OCI-LY3 (cell line): ENCODE data around the gene PRDM5.

Experiments
- H2AFZ ChIP-seq: fragments of 200-600, 300-600 bp; shearing (Covaris generic); 2 replicates; pipeline ENCODE4 v1.6.0; 2014; ENCODE audit warnings: antibody characterized with exemption, low read depth, low read length
- H3K27ac ChIP-seq: fragments of 200-600, 300-600 bp; sonication (generic); 2 replicates; pipeline ENCODE4 v1.5.1; 2014; ENCODE audit warnings: mild to moderate bottlenecking, low read length, moderate library complexity, mixed read lengths
- H3K27me3 ChIP-seq: fragments of 200-600, 300-600 bp; sonication (generic); 2 replicates; pipeline ENCODE4 v1.6.1; 2014; ENCODE audit warnings: low read depth, low read length, mixed read lengths
- H3K36me3 ChIP-seq: fragments of 200-600, 300-600 bp; sonication (generic); replicated peaks from 2 replicates; pipeline ENCODE3; 2014; ENCODE audit warnings: low read depth, low read length, mixed read lengths
- H3K4me1 ChIP-seq: fragments of 300-600, 200-600 bp; sonication (generic); 2 replicates; pipeline ENCODE4 v1.6.1; 2014; ENCODE audit warnings: low read length, mixed read lengths
- H3K4me2 ChIP-seq: fragments of 200-600, 300-600 bp; sonication (generic); 2 replicates; pipeline ENCODE4 v1.6.1; 2014; ENCODE audit warnings: low read length, mixed read lengths
- H3K4me3 ChIP-seq: fragments of 300-600, 200-600 bp; sonication (generic); 2 replicates; pipeline ENCODE4 v1.5.1; 2014; ENCODE audit warnings: antibody characterized with exemption, mild to moderate bottlenecking, low read length, moderate library complexity
- H3K79me2 ChIP-seq: fragments of 300-600, 200-600 bp; shearing (Covaris generic); 2 replicates; pipeline ENCODE4 v1.6.1; 2014; ENCODE audit warnings: mild to moderate bottlenecking, low read length, mixed read lengths
- H3K9ac ChIP-seq: fragments of 300-600, 200-600 bp; shearing (Covaris generic); 2 replicates; pipeline ENCODE4 v1.6.0; 2014; ENCODE audit warnings: mild to moderate bottlenecking, low read length, moderate library complexity
- H3K9me3 ChIP-seq: fragments of 200-600, 300-600 bp; shearing (Covaris generic); 2 replicates; pipeline ENCODE4 v1.6.1; 2014; ENCODE audit warnings: low read length, mixed read lengths; ENCODE audit not compliant: insufficient read depth
- H4K20me1 ChIP-seq: fragments of 200-600, 300-600 bp; sonication (generic); 2 replicates; pipeline ENCODE4 v1.6.1; 2016; ENCODE audit warnings: low read length, mixed read lengths; ENCODE audit not compliant: insufficient read depth
- CTCF ChIP-seq: fragments of 200-600, 300-600 bp; sonication (generic); IDR thresholded peaks from 2 replicates; pipeline ENCODE4 v1.5.1; 2014; ENCODE audit warnings: antibody characterized with exemption, low read length, low read depth
- EZH2phosphoT487 ChIP-seq: fragments of 200-600 bp; shearing (Covaris generic); IDR thresholded peaks from 2 replicates; pipeline ENCODE4 v1.6.1; 2018; ENCODE audit warnings: antibody characterized with exemption, mixed run types, low read depth

The PRDM5 gene

GRCh38 chr4:120926358-120927025 lies 4.0 kb upstream of the PRDM5 start:
- Histone ChIP-seq H3K36me3 (no peaks in the 10 kb centered on the region), H4K20me1 (no peaks in the 10 kb centered on the region), H3K4me3 (no peak overlapping the region), H3K4me1 (no peaks in the 10 kb centered on the region), H3K79me2 (no peaks in the 10 kb centered on the region), H3K27ac (no peak overlapping the region), H3K27me3 (no peaks in the 10 kb centered on the region), H3K9me3 (no peaks in the 10 kb centered on the region), H3K4me2 (no peak overlapping the region), H2AFZ (no peak overlapping the region), H3K9ac (no peak overlapping the region)
- TF ChIP-seq EZH2phosphoT487 (no peak), CTCF (no peak)

- Histone ChIP-seq H3K4me1 (no peaks in the 10 kb centered on the region), H3K27ac (no peak overlapping the region), H4K20me1 (no peaks in the 10 kb centered on the region), H3K36me3 (no peaks in the 10 kb centered on the region), H2AFZ (no peak overlapping the region), H3K27me3 (no peaks in the 10 kb centered on the region), H3K9me3 (no peaks in the 10 kb centered on the region), H3K9ac (no peak overlapping the region), H3K4me2 (no peak overlapping the region), H3K79me2 (no peaks in the 10 kb centered on the region), H3K4me3 (no peak overlapping the region)
- no peak for TF ChIP-seq CTCF
- no peak for TF ChIP-seq EZH2phosphoT487
These were observed 2.4 kb upstream of the PRDM5 start for GRCh38 chr4:120924931-120925330.

- no peak overlapping the region for H3K4me3 ChIP-seq
- H2AFZ ChIP-seq: no peak overlapping the region
- no peak overlapping the region for H3K27ac ChIP-seq
- H3K36me3 ChIP-seq: no peaks in the 10 kb centered on the region
- H3K9me3 ChIP-seq: no peaks in the 10 kb centered on the region
- no peak for TF ChIP-seq EZH2phosphoT487
- TF ChIP-seq CTCF: no peak
- no peaks in the 10 kb centered on the region for H3K79me2 ChIP-seq
- no peaks in the 10 kb centered on the region for H3K27me3 ChIP-seq
- no peaks in the 10 kb centered on the region for H4K20me1 ChIP-seq
- H3K4me1 ChIP-seq: no peaks in the 10 kb centered on the region
- no peak overlapping the region for H3K4me2 ChIP-seq
- H3K9ac ChIP-seq: no peak overlapping the region
These were observed 639 bp upstream of the PRDM5 start for GRCh38 chr4:120923207-120923522.

GRCh38 chr4:120921456-120922380 lies 808 bp downstream of the PRDM5 start:
- Histone ChIP-seq H4K20me1 (no peaks in the 10 kb centered on the region), H3K4me2 (no peak overlapping the region), H3K27ac (no peak overlapping the region), H3K4me1 (no peaks in the 10 kb centered on the region), H3K27me3 (no peaks in the 10 kb centered on the region), H3K36me3 (no peaks in the 10 kb centered on the region), H3K79me2 (no peaks in the 10 kb centered on the region), H3K4me3 (no peak overlapping the region), H3K9ac (no peak overlapping the region), H2AFZ (no peak overlapping the region), H3K9me3 (no peaks in the 10 kb centered on the region)
- TF ChIP-seq EZH2phosphoT487 (no peak), CTCF (no peak)
